Endothelial cell of umbilical vein (primary cell): ENCODE results near the gene TMEM178A.

Experiments used
- EZH2 ChIP-seq: IDR thresholded peaks from 2 replicates; pipeline ENCODE4 v1.6.1; 2012; ENCODE audit warnings: borderline replicate concordance, low read depth, mild to moderate bottlenecking, moderate library complexity, low read length, inconsistent platforms; ENCODE audit not compliant: severe bottlenecking
- FOS ChIP-seq: IDR thresholded peaks from 2 replicates; pipeline ENCODE4 v1.6.1; 2011; ENCODE audit warnings: mild to moderate bottlenecking, low read length, moderate library complexity, borderline replicate concordance; ENCODE audit not compliant: insufficient read depth
- GATA2 ChIP-seq: IDR thresholded peaks from 2 replicates; pipeline ENCODE4 v1.7.0; 2011; ENCODE audit warnings: low read depth, mild to moderate bottlenecking, moderate library complexity, mixed read lengths, low read length; ENCODE audit not compliant: insufficient read length, insufficient read depth
- MYC ChIP-seq: IDR thresholded peaks from one replicate; pipeline ENCODE4 v1.6.1; 2011; ENCODE audit warnings: mild to moderate bottlenecking, low read depth, low read length
- POLR2A ChIP-seq: IDR thresholded peaks from 2 replicates; pipeline ENCODE4 v1.6.1; 2012; ENCODE audit warnings: low read depth, mild to moderate bottlenecking, control low read depth, low read length
- POLR2AphosphoS5 ChIP-seq: IDR thresholded peaks from 2 replicates; pipeline ENCODE4 v1.6.1; 2012; ENCODE audit warnings: low read depth, mild to moderate bottlenecking, control low read depth, low read length, moderate library complexity; ENCODE audit not compliant: insufficient read depth
- TF ChIP-seq, protein P1 (sequence below), 2 donors: IDR thresholded peaks; 1 replicate in 1 of 2; 2 replicates in 1 of 2; pipeline ENCODE4 v1.5.1; 2011; ENCODE audit warnings: low read length in 2 of 2, mild to moderate bottlenecking in 2 of 2, moderate library complexity in 2 of 2, control low read depth in 1 of 2, inconsistent platforms in 1 of 2, low read depth in 1 of 2; ENCODE audit not compliant: insufficient read depth in 1 of 2; ENCODE audit errors: extremely low read depth in 1 of 2
- TF ChIP-seq, protein P2 (sequence below): IDR thresholded peaks from 2 replicates; pipeline ENCODE4 v1.6.1; 2011; ENCODE audit not compliant: insufficient read depth, insufficient read length

DNA sequence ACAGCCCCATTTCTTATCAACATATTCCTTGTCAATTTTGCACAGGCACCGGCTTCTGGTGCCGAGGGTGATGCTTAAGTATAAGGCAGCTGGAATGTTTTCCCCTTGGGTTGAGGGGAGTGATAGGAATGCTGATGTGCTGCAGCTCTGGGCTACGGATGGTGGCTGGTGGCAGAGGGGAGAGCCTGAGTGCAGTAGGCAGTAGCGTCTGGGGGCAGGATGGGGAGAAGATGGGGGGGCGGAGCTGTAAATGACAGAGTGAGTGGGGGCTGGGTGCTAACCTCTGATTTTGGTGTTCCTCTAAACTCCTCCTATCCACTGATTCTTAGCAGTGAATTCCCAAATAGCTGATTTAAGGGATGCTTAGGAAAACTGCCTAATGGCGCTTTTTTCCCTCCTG lies 20.7 kb downstream of the TMEM178A start:
- TF ChIP-seq, protein P1, sequence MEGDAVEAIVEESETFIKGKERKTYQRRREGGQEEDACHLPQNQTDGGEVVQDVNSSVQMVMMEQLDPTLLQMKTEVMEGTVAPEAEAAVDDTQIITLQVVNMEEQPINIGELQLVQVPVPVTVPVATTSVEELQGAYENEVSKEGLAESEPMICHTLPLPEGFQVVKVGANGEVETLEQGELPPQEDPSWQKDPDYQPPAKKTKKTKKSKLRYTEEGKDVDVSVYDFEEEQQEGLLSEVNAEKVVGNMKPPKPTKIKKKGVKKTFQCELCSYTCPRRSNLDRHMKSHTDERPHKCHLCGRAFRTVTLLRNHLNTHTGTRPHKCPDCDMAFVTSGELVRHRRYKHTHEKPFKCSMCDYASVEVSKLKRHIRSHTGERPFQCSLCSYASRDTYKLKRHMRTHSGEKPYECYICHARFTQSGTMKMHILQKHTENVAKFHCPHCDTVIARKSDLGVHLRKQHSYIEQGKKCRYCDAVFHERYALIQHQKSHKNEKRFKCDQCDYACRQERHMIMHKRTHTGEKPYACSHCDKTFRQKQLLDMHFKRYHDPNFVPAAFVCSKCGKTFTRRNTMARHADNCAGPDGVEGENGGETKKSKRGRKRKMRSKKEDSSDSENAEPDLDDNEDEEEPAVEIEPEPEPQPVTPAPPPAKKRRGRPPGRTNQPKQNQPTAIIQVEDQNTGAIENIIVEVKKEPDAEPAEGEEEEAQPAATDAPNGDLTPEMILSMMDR (IDR thresholded peaks at IDR 0.05; ENCODE audit: extremely low read depth in 1 of 2, insufficient read depth in 1 of 2, low read depth in 1 of 2, low read length in 2 of 2) = no peak
- TF ChIP-seq GATA2 = no peak
- TF ChIP-seq POLR2A = no peak
- no peak for TF ChIP-seq EZH2
- TF ChIP-seq POLR2AphosphoS5 = no peak
- TF ChIP-seq FOS = no peak
- no peak for TF ChIP-seq MYC
- TF ChIP-seq, protein P2, sequence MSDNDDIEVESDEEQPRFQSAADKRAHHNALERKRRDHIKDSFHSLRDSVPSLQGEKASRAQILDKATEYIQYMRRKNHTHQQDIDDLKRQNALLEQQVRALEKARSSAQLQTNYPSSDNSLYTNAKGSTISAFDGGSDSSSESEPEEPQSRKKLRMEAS = no peak
